GM19328 (cell line): ENCODE measurements around the gene REM1.
"Not testable (repeated sequence)": the region's sequence is repeated elsewhere in the genome, so short reads cannot be mapped to it uniquely, and the experiment has no call there.

ENCODE experiments used
- ATAC-seq: cut with Tn5 transposase; IDR thresholded peaks from one replicate; pipeline ENCODE4 v1.9.1; 2021; ENCODE audit warnings: mild to moderate bottlenecking, moderate library complexity; ENCODE audit not compliant: unreplicated experiment

The REM1 gene

DNA sequence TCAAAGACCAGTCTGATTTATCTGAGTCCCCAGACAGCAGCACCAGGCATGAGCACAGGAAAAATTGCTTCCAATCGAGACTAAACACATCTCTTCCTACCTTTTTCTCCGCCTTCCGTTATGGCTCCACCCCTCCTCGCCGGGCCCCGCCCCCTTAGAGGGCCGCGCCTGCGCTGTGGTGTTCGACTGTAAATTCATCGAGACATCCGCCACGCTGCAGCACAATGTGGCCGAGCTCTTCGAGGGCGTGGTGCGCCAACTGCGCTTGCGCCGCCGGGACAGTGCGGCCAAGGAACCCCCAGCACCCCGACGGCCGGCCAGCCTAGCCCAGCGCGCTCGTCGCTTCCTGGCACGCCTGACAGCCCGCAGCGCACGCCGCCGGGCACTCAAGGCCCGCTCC is 8.9 kb downstream of the REM1 start:
- no peak for ATAC-seq

DNA sequence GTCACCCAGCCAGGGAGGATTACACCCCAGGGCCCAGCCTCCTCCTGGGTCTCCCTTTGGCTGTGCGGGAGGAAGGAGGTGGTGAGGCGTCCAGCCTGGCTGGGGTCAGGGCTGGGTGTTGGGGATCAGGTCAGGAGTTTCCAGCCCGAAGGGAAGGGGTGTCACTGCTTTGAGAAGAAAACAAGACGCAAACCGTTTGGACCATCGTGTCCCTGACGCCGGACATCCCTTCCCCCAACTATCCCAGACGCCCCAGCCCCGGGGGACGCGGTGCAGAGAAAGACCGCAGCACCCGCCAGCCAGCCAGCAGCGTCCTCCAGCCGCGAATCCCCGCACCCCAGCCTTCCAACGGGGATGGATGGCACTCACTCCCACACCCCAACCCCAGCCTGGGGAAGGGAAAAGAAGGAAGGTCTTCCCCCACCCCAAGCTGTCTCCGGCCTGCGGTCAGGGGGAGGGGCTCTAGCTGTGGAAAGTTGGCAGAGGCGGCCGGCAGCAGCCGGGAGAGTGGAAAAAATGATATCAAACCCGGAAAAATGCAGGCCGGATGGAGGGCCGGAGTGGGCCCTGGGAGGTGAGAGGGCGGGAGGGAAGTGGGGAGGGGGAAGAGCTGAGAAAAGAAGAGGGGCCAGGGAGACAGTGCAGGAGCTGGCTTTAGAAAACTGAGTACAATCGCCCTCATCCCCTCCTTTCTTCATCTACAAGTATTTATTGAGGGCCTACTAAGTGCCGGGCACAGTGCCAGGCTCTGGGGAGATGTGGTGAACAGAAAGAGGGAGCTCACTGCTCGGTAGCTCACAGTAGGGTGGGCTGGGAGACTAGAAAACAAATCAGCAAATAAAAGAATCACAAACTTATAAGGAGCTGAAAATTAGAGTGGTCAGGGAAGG is 10.6 kb downstream of the REM1 start:
- ATAC-seq, result no peak

DNA sequence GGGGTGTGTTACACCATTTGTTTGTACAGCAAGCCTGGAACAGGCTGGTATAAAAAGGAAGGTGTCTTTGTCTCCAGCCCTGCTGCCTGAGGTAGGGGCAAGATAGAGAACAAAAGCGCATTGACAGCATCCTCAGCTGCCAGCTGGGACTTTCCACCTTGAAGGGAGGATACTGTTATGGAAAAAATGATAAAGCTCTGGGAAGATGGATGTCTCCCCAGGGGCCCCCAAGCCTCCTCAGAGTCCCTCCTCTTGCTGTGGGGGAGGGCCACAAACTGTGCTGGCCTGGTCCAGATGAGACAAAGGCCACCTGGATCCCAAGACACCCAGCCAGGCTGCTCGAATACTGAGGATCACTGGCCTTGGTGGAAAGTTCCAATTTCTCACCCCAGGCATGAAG is 13.0 kb downstream of the REM1 start:
- no peak for ATAC-seq

DNA sequence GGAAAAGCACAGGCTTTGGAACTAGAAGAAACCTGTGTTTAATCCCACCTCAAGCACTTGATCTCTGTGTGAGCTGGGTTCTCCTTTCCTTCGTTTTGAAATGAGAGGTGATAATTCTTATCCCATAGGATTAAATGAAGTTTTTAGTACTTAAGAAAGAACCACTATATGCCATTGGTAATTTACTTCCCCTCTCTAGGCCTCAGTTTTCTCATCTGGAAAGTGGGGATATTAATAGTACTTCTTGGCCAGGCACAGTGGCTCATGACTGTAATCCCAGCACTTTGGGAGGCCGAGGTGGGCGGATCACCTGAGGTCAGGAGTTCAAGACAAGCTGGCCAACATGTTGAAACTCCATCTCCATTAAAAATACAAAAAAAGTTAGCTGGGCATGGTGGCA is 14.1 kb downstream of the REM1 start:
- ATAC-seq, result no peak

DNA sequence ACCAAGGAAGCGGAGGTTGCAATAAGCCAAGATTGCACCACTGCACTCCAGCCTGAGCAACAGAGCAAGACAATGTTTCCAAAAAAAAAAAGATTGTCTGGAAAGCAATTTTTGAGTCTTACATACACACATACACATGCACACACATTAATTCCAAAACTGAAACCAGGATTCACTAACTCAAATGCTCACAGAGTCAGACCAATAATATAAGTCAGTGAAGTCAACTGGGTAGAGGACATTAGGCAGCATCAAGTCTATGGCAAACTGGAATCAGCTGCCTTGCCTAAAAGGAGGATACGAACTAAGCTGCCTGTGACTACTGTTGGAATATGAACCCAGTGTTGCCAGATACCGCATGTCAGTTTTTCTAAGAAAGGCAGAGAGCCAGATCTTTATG is 15.7 kb downstream of the REM1 start:
- ATAC-seq, result no peak

DNA sequence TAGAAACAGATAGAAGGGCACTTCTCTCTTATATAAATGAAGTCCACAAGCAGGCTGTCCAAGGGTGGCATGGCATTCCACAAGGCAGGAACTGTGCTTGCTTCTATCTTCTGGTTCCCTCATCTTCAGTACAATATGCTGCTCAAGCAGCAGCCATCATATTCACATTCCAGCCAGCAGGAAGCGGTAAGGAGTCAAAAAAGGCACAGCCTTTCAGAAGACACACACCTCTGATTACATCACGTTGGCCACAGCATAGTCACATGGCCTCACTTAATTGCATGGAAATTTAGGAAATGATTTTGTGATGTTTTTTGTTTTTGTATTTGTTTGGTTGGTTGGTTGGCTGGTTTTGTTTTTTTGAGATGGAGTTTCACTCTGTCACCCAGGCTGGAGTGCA is 19.0 kb downstream of the REM1 start:
- ATAC-seq, result no peak

DNA sequence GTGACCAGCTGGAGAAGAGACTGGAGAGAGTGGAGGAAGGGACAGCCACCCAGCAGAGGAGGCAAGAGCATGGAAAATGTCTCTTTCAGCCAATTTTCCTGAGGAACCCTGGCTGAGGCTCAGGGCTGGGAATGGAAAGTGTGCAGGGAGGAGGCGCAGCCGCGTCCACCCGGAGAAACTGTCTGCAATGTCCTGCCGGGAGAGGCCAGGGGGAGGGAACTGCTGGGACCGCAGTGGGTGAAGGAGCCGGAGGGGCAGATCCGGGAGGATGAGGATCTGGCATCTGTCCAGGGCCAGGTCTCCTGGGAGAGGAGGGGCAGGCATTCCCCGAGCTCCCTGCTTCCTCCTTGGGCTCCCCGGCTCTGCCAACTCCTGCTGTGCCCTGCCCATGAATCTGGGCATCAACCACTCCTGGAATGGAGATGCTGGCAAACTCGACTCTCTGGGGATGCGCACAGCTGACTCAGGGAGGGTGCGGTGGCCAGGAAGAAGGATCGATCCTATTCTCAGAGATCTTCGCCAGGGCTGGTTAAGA is 21.7 kb downstream of the REM1 start:
- ATAC-seq, result no peak

DNA sequence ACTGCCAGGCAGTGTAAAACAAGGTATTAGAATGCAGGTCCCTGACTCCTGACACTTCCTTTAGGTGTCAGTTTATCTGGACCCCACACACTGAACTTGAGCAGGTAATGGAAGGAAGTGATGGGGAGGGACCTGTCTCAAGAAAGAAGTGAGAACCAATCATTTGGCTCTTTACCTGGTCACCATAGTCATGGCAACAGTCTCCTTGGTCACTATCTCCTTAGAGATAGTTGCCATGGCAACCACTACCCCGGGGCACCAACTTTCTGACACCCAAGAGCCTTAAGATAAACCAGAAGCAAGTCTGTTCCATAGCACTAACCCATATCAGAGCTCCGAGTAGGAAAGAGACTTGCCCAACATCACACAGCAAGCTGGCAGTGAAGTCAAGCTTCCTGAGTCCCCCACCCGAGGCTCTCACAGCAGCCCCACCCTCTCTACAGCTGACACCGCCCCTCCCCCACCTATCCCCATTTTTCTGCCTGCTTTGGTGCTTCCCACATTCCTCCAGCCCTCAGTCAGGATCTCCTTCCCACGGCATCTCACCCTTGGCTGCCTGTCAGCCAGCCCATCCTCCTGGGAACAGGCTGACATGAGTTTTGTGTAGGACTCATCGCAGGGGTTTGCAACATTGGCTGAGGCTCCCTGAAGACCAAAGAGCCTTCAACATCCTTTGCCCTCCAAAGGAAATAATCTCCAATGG is 22.9 kb downstream of the REM1 start:
- ATAC-seq, result no peak

DNA sequence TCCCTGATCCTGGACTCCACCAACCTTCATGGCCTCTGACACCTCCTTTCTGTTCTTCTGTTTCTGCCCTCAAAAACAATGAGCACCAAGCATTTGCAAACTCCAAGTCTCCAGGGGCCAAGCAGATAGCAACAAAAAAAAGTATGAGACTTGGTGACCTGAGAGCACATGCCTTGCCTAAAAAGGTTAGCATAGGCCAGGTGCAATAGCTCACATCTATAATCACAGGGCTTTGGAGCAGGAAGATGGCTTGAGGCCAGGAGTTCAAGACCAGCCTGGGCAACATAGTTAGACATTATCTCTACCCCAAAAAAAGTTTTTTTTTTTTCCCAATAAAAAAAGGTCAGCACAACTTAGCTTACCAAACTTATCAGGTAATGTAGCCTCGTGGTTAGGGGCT is 25.4 kb downstream of the REM1 start:
- ATAC-seq, result no peak

DNA sequence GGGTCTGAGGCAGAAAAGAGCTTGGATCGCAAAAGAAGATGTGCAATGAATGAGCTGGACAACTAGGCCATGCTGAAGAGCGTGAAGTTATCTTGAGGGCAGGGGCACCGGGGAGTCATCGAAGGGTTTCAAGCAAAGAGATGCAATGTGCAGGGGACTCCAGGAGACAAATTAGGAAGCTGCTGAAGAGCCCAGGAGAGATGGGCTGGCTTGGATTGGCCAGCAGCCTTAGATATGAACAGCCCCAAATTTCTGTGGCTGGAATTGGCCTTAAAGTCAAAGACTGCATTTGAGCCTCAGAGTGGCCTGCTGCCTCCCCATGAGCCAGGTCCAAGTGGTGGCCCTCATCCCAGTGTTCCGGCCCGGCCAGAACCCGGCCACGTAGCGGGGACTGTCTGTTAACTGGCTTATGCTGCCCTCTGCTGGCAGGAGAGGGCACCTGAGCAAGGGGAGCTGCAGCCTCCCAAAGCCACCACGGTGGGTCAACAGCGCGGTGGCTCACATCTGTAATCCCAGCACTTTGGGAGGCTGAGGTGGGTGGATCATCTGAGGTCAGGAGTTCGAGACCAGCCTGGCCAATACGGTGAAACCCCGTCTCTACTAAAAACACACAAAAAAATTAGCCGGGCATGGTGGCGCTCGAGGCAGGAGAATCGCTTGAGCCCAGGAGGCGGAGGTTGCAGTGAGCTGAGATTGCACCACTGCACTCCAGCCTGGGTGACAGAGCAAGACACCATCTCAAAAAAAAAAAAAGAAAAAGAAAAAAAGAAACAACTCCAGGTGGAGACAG is 28.0 kb downstream of the REM1 start:
- peak; percentile 88 for ATAC-seq

DNA sequence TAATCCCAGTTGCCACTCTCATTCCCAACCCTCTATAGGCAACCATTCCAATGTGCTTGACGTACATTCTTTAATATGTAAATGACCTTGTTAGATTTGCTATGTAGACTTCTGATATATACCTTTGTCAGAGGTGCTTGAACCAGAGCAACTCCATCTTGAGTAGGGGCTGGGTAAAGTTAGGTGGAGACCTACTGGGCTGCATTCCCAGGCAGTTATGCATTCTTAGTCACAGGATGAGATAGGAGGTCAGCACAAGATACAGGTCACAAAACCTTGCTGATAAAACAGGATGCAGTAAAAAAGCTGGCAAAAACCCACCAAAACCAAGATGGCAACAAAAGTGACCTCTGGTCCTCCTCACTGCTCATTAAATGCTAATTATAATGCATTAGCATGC is 30.8 kb downstream of the REM1 start:
- no peak for ATAC-seq

DNA sequence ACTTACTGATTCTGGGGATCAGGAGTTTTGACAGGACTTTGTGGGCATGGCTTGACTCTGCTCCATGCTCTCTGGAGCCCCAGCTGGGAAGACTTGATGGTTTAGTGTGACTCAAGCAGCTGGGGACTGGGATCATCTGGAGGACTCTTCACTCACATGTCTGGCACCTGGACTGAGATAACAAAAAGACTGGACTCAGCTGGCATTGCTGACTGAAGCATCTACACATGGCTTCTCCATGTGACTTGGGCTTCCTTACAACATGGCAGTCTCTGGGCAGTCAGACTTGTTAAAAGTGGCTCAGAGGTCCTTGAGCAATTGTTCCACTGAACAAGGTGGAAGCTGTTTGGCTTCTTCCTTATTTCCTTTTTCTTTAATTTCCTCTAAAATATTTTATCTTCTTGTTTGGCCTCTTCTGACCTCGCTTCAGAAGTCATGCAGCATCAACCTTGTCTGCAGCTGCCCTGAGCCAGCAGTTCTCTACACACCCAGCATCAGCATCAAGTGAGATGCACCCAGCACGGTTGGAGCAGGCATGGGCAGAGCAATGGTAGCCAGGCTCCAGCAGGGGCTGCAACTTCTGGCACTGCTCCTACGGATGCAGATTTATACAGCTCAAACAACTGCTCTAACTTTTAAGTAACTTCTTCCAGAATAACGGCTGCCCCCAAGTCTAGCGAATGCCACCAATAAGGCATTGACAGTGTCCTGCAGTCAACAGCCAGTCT is 33.6 kb downstream of the REM1 start:
- no peak for ATAC-seq

DNA sequence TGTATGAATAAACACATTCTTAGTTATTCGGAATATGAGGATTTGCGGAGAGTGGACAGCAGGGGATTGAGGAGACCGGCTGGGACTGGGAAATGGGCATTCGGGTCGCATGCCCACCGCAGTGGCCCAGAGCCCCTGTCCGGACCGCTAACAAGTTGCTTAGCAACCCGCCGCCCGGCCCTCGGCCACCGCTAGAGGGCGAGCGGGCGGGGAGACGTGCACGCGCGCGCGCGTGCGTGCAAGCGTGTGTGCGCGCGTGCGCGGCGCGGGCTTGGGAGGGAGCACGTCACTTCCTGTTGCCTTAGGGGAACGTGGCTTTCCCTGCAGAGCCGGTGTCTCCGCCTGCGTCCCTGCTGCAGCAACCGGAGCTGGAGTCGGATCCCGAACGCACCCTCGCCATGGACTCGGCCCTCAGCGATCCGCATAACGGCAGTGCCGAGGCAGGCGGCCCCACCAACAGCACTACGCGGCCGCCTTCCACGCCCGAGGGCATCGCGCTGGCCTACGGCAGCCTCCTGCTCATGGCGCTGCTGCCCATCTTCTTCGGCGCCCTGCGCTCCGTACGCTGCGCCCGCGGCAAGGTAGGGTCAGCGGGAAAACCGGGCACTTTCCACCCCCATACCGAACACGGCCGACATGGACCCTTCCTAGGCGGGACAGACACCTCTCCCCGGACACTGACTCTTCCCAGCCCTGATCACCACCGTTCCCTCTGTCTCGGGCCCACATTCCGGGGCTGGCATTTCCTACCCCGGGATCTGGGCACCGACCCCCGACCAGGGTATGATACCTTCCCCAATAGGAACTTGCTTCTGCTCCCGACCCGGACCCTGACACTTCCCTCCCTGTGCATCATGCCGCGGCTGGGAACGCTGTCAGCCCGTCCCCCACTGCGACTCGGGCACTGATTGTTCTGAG is 39.3 kb downstream of the REM1 start, which contains the start of gene HM13:
HM13 (plus strand) TSS at position 289 of the 918 bp plus-strand sequence; CDS start at position 399, 110 bp downstream.
- ATAC-seq, result peak; percentile 88

DNA sequence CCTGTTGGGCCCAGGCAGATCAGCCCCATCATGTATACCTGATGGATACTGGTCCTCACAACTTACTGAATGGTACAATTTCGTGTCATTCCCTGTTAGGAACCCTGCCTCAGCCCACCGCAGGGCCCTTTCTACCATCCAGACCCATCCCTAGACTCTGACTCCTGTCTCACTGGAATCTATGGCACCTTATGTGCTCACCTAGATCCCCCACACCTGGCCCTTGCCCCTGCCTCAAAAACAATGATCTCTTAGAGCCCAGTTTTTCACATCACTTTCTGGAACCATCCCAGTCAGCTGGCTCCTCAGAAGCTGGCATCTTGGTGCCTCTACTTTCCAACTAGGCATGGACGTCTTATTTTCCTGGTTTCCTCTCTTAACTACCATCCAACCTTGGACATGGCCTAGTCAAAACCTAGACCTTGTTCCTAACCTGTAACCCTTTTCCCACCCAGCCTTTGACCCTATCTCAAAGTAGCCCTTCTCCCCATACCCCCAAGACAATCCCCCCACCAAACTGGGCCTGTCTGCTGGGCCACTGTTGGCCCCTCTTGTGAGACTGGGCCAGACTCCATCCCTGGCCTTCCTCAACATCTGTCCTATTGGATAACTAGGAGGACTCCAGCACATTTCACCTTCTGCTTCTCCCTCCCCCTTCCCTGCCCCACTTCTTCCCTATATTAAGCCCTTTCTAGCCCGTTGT is 40.1 kb downstream of the REM1 start:
- ATAC-seq, result no peak

DNA sequence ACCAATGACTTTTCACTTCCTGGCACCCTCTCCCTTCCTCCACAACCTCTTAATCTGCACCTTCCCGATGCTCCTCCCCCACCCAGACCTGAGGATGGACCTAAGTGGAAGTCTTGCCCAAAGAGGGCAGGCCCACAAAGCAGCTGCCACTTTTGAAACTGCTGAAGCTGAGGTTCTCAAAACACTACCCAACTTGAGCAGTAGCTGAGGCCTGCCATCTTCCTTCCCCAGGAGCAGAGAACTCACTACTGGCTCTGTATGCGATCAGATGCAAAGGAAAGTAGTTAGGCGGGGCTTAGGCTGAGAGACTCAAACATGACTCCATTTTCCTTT is 40.7 kb downstream of the REM1 start:
- no peak for ATAC-seq

DNA sequence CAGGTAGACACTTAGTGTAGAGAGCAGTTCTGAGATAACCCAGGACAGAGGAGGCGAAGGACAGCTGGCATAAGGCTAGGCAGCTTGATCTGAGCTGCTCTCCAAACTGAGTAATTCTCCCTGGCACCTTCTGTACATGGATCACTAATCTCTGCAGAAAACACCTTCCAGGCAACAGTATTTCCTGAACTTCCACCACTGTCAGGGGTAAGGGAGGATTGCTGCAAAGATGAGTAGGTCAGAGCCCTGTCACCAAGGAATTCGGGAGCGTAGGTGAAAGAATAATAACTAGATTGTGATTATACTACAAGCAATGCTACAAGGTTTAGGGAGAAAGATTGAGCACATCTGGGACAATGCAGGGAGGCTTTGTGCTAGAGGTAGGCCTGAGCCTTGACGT is 41.1 kb downstream of the REM1 start:
- no peak for ATAC-seq

DNA sequence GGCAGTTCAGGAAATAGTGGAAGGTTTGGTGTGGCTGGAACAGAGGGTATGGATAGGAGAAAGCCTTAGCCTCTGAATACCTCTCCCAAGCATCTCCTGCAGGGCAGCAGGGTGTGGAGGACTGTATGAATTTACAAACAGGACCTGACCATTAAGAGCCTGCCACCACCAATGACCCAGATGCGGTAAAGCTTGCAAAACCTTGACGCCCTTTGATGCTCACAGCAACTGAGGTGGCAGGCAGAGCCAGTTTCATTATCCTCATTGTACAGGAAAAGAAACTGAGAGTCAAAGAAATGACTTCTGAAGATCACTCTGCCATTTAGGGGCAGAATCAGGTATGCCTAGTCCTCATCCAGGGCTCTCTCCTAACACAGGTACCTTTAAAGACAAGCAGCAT is 41.6 kb downstream of the REM1 start:
- ATAC-seq, result no peak

DNA sequence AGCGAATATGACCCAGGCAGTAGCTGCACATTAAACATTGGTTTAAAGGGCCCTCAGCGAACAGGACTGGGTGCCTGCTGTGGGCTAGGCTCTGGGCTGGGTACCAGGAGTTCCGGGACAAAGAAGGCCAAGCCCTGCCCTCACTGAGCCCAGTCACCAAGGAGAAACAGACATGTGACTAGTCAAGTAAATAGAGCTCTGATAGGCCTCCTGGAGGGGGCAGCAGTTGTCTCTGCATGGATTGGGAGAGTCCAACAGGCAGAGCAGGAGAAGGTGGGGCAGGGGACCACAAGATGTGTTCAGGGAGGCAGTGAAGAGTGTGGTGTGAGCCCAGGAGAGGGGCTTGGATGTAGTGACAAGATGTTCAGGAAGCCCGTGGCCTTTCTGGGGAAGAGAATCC is 42.3 kb downstream of the REM1 start:
- no peak for ATAC-seq

DNA sequence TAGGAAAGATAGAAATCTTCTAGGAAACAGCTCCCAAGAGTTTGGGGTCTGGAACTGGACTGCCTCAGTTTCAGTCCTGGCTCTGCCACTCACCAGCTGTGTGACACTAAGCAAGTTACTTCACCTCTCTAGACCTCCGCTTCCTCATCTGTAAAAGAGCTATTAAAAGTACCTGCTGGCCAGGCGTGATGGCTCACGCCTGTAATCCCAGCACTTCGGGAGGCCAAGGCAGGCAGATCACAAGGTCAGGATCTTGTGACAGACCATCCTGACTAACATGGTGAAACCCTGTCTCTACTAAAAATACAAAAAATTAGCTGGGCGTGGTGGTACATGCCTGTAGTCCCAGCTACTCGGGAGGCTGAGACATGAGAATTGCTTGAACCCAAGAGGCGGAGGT is 46.2 kb downstream of the REM1 start:
- ATAC-seq, result not testable (repeated sequence)
